Thymus (tissue), 14 donors: Measurements from ENCODE around the gene STX1B. TPM values are rescaled to one million over a fixed set of nuclear protein-coding genes. Genes with fewer than 3 reads are reported as not detected.
A peak's percentile ranks its signal among the peaks of the same experiment; 100 is the strongest.

Source experiments
- DNase-seq, 9 donors: peaks; one replicate each; pipeline ENCODE4 v3.0.0-alpha.2; 2013; ENCODE audit warnings: low spot score in 9 of 9, low read depth in 6 of 9, missing footprints in 1 of 9
- H3K27ac ChIP-seq, 2 donors: one replicate each; pipeline ENCODE4 v1.5.1; 2013; ENCODE audit warnings: control low read depth in 1 of 2, low read depth in 1 of 2, low read length in 1 of 2, mild to moderate bottlenecking in 1 of 2, moderate library complexity in 1 of 2
- H3K27me3 ChIP-seq, 2 donors: one replicate each; pipeline ENCODE4 v1.5.1; 2013; ENCODE audit warnings: low read length in 1 of 2; ENCODE audit not compliant: control insufficient read depth in 2 of 2, insufficient read depth in 1 of 2
- H3K36me3 ChIP-seq, 2 donors: one replicate each; pipeline ENCODE4 v1.5.1; 2013; ENCODE audit warnings: low read length in 1 of 2, mild to moderate bottlenecking in 1 of 2, moderate library complexity in 1 of 2; ENCODE audit not compliant: control insufficient read depth in 2 of 2, insufficient read depth in 2 of 2
- H3K4me1 ChIP-seq, 2 donors: one replicate each; pipeline ENCODE4 v1.5.1; 2013; ENCODE audit warnings: low read length in 2 of 2; ENCODE audit not compliant: control insufficient read depth in 2 of 2, insufficient read depth in 2 of 2
- H3K4me3 ChIP-seq, 2 donors: one replicate each; pipeline ENCODE4 v1.5.1; 2013; ENCODE audit warnings: low read length in 2 of 2, control low read depth in 1 of 2, mild to moderate bottlenecking in 1 of 2
- H3K9me3 ChIP-seq, 2 donors: one replicate each; pipeline ENCODE4 v1.5.1; 2013; ENCODE audit warnings: low read length in 1 of 2, mild to moderate bottlenecking in 1 of 2; ENCODE audit not compliant: control insufficient read depth in 2 of 2, insufficient read depth in 1 of 2
- WGBS: extraction: QIAGEN DNeasy Blood & Tissue Kit; methylation state at CpG from one replicate; pipeline ENCODE4 v1.1.7; 2013; 5-methylcytosine and 5-hydroxymethylcytosine counted together
- long read RNA-seq, 10 donors: transcript quantifications; one replicate each; lab custom pipeline, GENCODE V29; 2026
- polyA plus RNA-seq: library from polyadenylated mRNA; stranded (reverse); fragments of 200-250 nt; gene quantifications from one replicate; pipeline ENCODE4 v1.2.3, GENCODE V29; 2013
- total RNA-seq: library from RNA; stranded (reverse); fragments of 120-200 nt; gene quantifications from one replicate; pipeline ENCODE4 v1.2.4, GENCODE V29; 2013
- donor health status: healthy.

STX1B gene
- total RNA-seq (0.19 TPM), polyA plus RNA-seq (1.0 TPM)
- long read RNA-seq, donor 1, result 0 reads
- long read RNA-seq, donor 2, result 0 reads
- long read RNA-seq, donor 3, result 0 reads
- long read RNA-seq, donor 4, result 0 reads
- long read RNA-seq, donor 5, result 0 reads
- long read RNA-seq, donor 6, result 0 reads
- long read RNA-seq, donor 7, result 0 reads
- long read RNA-seq, donor 8, result 0 reads
- long read RNA-seq, donor 9, result 0 reads
- long read RNA-seq, donor 10, result 0 reads

GRCh38 chr16:31010585-31011325, at the start of gene STX1B:
Gene STX1B (minus strand): TSS chr16:31010638. CDS start chr16:31010396, 242 bp downstream.
- peak in 6 of 9 donors; percentile 8 to 67 (median 41) for DNase-seq
- Histone ChIP-seq H3K4me3 (peak within 1 kb of the TSS; percentile 16 to 50), H3K9me3 (no peaks in the 10 kb centered on the region), H3K4me1 (peaks cover 0 to 5% of the 10 kb centered on the region in 2 donors), H3K27ac (no peak within 1 kb of the TSS), H3K27me3 (peaks cover 12 to 70% of the 10 kb centered on the region in 2 donors), H3K36me3 (no peaks in the 10 kb centered on the region)
- 7% methylated on average over 45 of the region's 45 CpGs for WGBS

- Histone ChIP-seq H3K27ac (no peak overlapping the region), H3K27me3 (no peaks in the 10 kb centered on the region), H3K36me3 (peaks cover 0 to 10% of the 10 kb centered on the region in 2 donors), H3K9me3 (no peaks in the 10 kb centered on the region), H3K4me3 (no peak overlapping the region), H3K4me1 (no peaks in the 10 kb centered on the region)
- WGBS, result over 99% methylated on average over 4 of the region's 4 CpGs
- no peak for DNase-seq
These were observed 45.2 kb upstream of the STX1B start for GRCh38 chr16:31055613-31056012.

GRCh38 chr16:31052114-31052513, 41.7 kb upstream of the STX1B start:
- no peak overlapping the region for H3K4me3 ChIP-seq
- no peak for DNase-seq
- no peaks in the 10 kb centered on the region for H3K27me3 ChIP-seq
- no peaks in the 10 kb centered on the region for H3K9me3 ChIP-seq
- WGBS, result 88% methylated on average over 2 of the region's 2 CpGs
- H3K4me1 ChIP-seq, result no peaks in the 10 kb centered on the region
- H3K36me3 ChIP-seq, result no peaks in the 10 kb centered on the region
- no peak overlapping the region for H3K27ac ChIP-seq

- DNase-seq, result no peak
- 93% methylated on average over 10 of the region's 10 CpGs for WGBS
- Histone ChIP-seq H3K4me3 (no peak overlapping the region), H3K4me1 (no peaks in the 10 kb centered on the region), H3K36me3 (no peaks in the 10 kb centered on the region), H3K9me3 (no peaks in the 10 kb centered on the region), H3K27me3 (no peaks in the 10 kb centered on the region), H3K27ac (no peak overlapping the region)
These were observed 40.0 kb upstream of the STX1B start for GRCh38 chr16:31050280-31051030.

GRCh38 chr16:31043898-31044481, 33.6 kb upstream of the STX1B start:
- Histone ChIP-seq H3K9me3 (no peaks in the 10 kb centered on the region), H3K4me3 (no peak overlapping the region), H3K36me3 (peaks cover 11 to 26% of the 10 kb centered on the region in 2 donors), H3K27me3 (no peaks in the 10 kb centered on the region), H3K27ac (no peak overlapping the region), H3K4me1 (no peaks in the 10 kb centered on the region)
- WGBS, result 95% methylated on average over 4 of the region's 4 CpGs
- no peak for DNase-seq

GRCh38 chr16:31043352-31043751, 32.9 kb upstream of the STX1B start:
- H3K9me3 ChIP-seq, result no peaks in the 10 kb centered on the region
- H3K4me1 ChIP-seq, result no peaks in the 10 kb centered on the region
- no peaks in the 10 kb centered on the region for H3K27me3 ChIP-seq
- 95% methylated on average over 1 of the region's 1 CpG for WGBS
- H3K36me3 ChIP-seq, result peaks cover 16 to 32% of the 10 kb centered on the region in 2 donors
- no peak for DNase-seq
- H3K27ac ChIP-seq, result no peak overlapping the region
- no peak overlapping the region for H3K4me3 ChIP-seq

GRCh38 chr16:31042866-31043265, 32.4 kb upstream of the STX1B start:
- H3K4me1 ChIP-seq, result no peaks in the 10 kb centered on the region
- no peaks in the 10 kb centered on the region for H3K9me3 ChIP-seq
- no peaks in the 10 kb centered on the region for H3K27me3 ChIP-seq
- WGBS, result 99% methylated on average over 10 of the region's 10 CpGs
- no peak for DNase-seq
- H3K36me3 ChIP-seq, result peaks cover 18 to 37% of the 10 kb centered on the region in 2 donors
- no peak overlapping the region for H3K4me3 ChIP-seq
- no peak overlapping the region for H3K27ac ChIP-seq

- WGBS, result 100% methylated on average over 2 of the region's 2 CpGs
- no peak overlapping the region for H3K4me3 ChIP-seq
- H3K36me3 ChIP-seq, result peaks cover 35 to 44% of the 10 kb centered on the region in 2 donors
- no peaks in the 10 kb centered on the region for H3K27me3 ChIP-seq
- no peak for DNase-seq
- H3K9me3 ChIP-seq, result no peaks in the 10 kb centered on the region
- no peak overlapping the region for H3K27ac ChIP-seq
- peaks cover 4 to 5% of the 10 kb centered on the region in 2 donors for H3K4me1 ChIP-seq
These were observed 28.6 kb upstream of the STX1B start for GRCh38 chr16:31038993-31039392.
